ENCODE data around the gene BLOC1S3. TPM values are rescaled to one million over a fixed set of nuclear protein-coding genes. Genes with fewer than 3 reads are reported as not detected.

BLOC1S3 gene
- total RNA-seq, 1 donor from 2014 or later = 15.9 TPM

DNA sequence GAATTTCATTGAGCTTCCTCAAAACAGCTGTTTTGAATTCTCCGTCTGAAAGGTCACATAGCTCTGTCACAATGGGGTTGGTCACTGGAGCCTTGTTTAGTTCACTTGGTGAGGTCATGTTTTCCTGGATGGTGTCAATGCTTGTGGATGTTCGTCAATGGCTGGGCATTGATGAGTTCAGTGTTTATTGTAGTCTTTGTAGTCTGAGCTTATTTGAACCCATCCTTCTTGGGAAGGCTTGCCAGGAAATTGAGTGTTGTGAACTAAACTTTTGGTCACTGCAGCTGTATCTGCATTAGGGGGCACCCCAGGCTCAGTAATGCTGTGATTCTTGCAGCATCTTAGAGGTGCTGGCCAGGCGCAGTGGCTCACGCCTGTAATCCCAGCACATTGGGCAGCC is 22.0 kb downstream of the BLOC1S3 start:
- H3K4me1 ChIP-seq = peaks cover 6% of the 10 kb centered on the region
- no peaks in the 10 kb centered on the region for H3K36me3 ChIP-seq
- peak in 1 of 2 donors; percentile 37 for ATAC-seq
- no peak overlapping the region for H3K4me3 ChIP-seq
- intact Hi-C loops (cut with DNase I) = no loop called here
- no peaks in the 10 kb centered on the region for H3K9me3 ChIP-seq
- DNase-seq = no peak
- no peak overlapping the region for H3K27ac ChIP-seq
- H3K27me3 ChIP-seq (ENCODE audit: low read depth) = no peaks in the 10 kb centered on the region
- peak; percentile 48 for TF ChIP-seq CTCF (IDR thresholded peaks at IDR 0.05)

DNA sequence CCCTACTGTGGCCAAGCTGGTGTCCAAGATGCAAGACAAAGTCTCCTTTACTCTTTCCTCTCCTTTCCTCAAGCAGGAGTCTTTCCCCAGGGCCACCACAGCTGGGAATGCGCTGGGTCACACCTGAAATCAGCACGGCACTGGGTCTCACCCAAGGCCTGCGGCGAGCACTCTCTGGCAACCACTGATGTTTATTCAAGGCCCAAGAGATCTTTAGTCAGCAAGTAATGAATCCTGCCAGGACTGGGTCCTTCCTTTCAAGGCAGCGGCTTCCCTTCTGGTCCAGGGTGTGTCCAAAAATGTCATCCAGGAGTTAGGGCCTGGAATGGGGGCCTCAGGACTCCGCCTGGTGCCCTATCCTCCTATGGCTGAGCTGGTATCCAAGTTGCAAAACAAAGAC is 24.1 kb downstream of the BLOC1S3 start:
- no peak for TF ChIP-seq CTCF (IDR thresholded peaks at IDR 0.05)
- ATAC-seq (peak; percentile 31 to 68), DNase-seq (no peak)
- intact Hi-C loops (cut with DNase I) = no loop called here
- no peaks in the 10 kb centered on the region for H3K36me3 ChIP-seq
- no peaks in the 10 kb centered on the region for H3K9me3 ChIP-seq
- H3K4me3 ChIP-seq = no peak overlapping the region
- no peaks in the 10 kb centered on the region for H3K27me3 ChIP-seq (ENCODE audit: low read depth)
- H3K27ac ChIP-seq = no peak overlapping the region
- H3K4me1 ChIP-seq = peaks cover 6% of the 10 kb centered on the region

- no peak for TF ChIP-seq CTCF (IDR thresholded peaks at IDR 0.05)
- peaks cover 6% of the 10 kb centered on the region for H3K4me1 ChIP-seq
- ATAC-seq (no peak), DNase-seq (no peak)
- H3K4me3 ChIP-seq = no peak overlapping the region
- H3K36me3 ChIP-seq = no peaks in the 10 kb centered on the region
- no peaks in the 10 kb centered on the region for H3K27me3 ChIP-seq (ENCODE audit: low read depth)
- H3K9me3 ChIP-seq = no peaks in the 10 kb centered on the region
- intact Hi-C loops (cut with DNase I) = no loop called here
- no peak overlapping the region for H3K27ac ChIP-seq
These were observed 27.2 kb downstream of the BLOC1S3 start for GRCh38 chr19:45205810-45206209.

GRCh38 chr19:45206328-45206727 is 27.7 kb downstream of the BLOC1S3 start:
- H3K27ac ChIP-seq = no peak overlapping the region
- H3K9me3 ChIP-seq = no peaks in the 10 kb centered on the region
- no peak for TF ChIP-seq CTCF (IDR thresholded peaks at IDR 0.05)
- intact Hi-C loops (cut with DNase I) = no loop called here
- H3K36me3 ChIP-seq = no peaks in the 10 kb centered on the region
- DNase-seq (no peak), ATAC-seq (no peak)
- H3K27me3 ChIP-seq (ENCODE audit: low read depth) = no peaks in the 10 kb centered on the region
- H3K4me3 ChIP-seq = no peak overlapping the region
- peaks cover 6% of the 10 kb centered on the region for H3K4me1 ChIP-seq

GRCh38 chr19:45211751-45212381 is 33.3 kb downstream of the BLOC1S3 start:
- Histone ChIP-seq H3K27me3 (ENCODE audit: low read depth) (peaks cover 21% of the 10 kb centered on the region), H3K4me1 (peaks cover 34% of the 10 kb centered on the region), H3K36me3 (no peaks in the 10 kb centered on the region), H3K4me3 (no peak overlapping the region), H3K27ac (peak overlapping the region; percentile 36), H3K9me3 (no peaks in the 10 kb centered on the region)
- no peak for TF ChIP-seq CTCF (IDR thresholded peaks at IDR 0.05)
- intact Hi-C loops (cut with DNase I) = no loop called here
- ATAC-seq = peak; percentile 74 to 79
- DNase-seq = peak; percentile 69
